Ascending aorta (tissue), 2 donors: ENCODE results near the gene HSF5. TPM values are rescaled to one million over a fixed set of nuclear protein-coding genes. Genes with fewer than 3 reads are reported as not detected.

Source experiments
- DNase-seq, 2 donors: peaks; one replicate each; pipeline ENCODE4 v3.0.0-alpha.2; 2019; ENCODE audit warnings: low spot score in 2 of 2
- H3K27ac ChIP-seq, 2 donors: fragments of 200-600 bp; sonication (generic); one replicate each; pipeline ENCODE4 v1.5.1; 2016 to 2017; ENCODE audit warnings: mild to moderate bottlenecking in 1 of 2
- H3K27me3 ChIP-seq: fragments of 200-600 bp; sonication (generic); one replicate; pipeline ENCODE4 v1.5.1; 2017
- H3K36me3 ChIP-seq, 2 donors: fragments of 200-600 bp; sonication (generic); one replicate each; pipeline ENCODE4 v1.5.1; 2016
- H3K4me1 ChIP-seq, 2 donors: fragments of 200-600 bp; sonication (generic); one replicate each; pipeline ENCODE4 v1.5.1; 2016 to 2017; ENCODE audit warnings: mild to moderate bottlenecking in 1 of 2
- H3K4me3 ChIP-seq, 2 donors: fragments of 200-600 bp; sonication (generic); one replicate each; pipeline ENCODE4 v1.5.1; 2016 to 2017; ENCODE audit warnings: mild to moderate bottlenecking in 1 of 2
- H3K9me3 ChIP-seq, 2 donors: fragments of 200-600 bp; sonication (generic); one replicate each; pipeline ENCODE4 v1.5.1; 2016
- intact Hi-C: fragments of 100-400 bp; cut with DNase I; formaldehyde crosslinking; loops from one replicate; pipeline ENCODE4 v1.15.1; 2023
- total RNA-seq: library from RNA; depleted of rRNA; stranded (reverse); fragments of >200 nt; gene quantifications from one replicate; pipeline ENCODE4 v1.1.0, GENCODE V29; 2016
- TF ChIP-seq, protein P1 (sequence below), 3 experiments: fragments of 200-600 bp in 2 of 3; fragments of 450-650 bp in 1 of 3; sonication (generic) in 2 of 3; IDR thresholded peaks; one replicate each; pipeline ENCODE4 v1.5.1; 2016 to 2019; ENCODE audit warnings: antibody characterized with exemption in 3 of 3, mild to moderate bottlenecking in 1 of 3, moderate library complexity in 1 of 3

The HSF5 gene
- total RNA-seq, 1 donor from 2014 or later: not detected

DNA sequence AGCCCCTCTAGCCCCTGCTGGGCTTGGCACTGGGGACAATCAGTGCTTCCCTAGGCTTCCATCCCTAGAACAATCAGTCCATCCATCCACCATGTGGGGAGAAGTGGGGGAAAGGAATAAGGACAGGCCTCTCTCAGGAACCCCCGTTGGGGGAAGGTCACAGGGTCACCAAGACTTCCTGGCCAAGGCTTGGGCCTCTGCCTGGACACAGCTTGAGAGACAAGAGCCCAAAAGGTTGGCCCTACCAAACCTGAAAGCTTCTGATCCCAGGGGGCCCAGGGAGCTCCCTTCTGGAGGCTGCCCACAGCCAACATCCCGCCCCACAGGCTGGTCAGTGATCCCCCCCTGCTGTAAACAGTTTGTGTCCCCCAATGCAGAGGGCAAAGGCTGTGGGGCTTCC lies 42.4 kb upstream of the HSF5 start:
- H3K27me3 ChIP-seq: no peaks in the 10 kb centered on the region
- peak overlapping the region; percentile 64 to 78 for H3K27ac ChIP-seq
- DNase-seq: no peak
- H3K4me1 ChIP-seq: peaks cover 10 to 29% of the 10 kb centered on the region in 2 donors
- H3K9me3 ChIP-seq: no peaks in the 10 kb centered on the region
- peak overlapping the region in 1 of 2 donors; percentile 64 for H3K4me3 ChIP-seq
- intact Hi-C loops: loop anchor here (5.0 kb wide), 1 partner anchor 102 kb away; no protein-coding TSS in a partner anchor
- no peaks in the 10 kb centered on the region for H3K36me3 ChIP-seq
- TF ChIP-seq, protein P1, sequence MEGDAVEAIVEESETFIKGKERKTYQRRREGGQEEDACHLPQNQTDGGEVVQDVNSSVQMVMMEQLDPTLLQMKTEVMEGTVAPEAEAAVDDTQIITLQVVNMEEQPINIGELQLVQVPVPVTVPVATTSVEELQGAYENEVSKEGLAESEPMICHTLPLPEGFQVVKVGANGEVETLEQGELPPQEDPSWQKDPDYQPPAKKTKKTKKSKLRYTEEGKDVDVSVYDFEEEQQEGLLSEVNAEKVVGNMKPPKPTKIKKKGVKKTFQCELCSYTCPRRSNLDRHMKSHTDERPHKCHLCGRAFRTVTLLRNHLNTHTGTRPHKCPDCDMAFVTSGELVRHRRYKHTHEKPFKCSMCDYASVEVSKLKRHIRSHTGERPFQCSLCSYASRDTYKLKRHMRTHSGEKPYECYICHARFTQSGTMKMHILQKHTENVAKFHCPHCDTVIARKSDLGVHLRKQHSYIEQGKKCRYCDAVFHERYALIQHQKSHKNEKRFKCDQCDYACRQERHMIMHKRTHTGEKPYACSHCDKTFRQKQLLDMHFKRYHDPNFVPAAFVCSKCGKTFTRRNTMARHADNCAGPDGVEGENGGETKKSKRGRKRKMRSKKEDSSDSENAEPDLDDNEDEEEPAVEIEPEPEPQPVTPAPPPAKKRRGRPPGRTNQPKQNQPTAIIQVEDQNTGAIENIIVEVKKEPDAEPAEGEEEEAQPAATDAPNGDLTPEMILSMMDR (IDR thresholded peaks at IDR 0.05): no peak

DNA sequence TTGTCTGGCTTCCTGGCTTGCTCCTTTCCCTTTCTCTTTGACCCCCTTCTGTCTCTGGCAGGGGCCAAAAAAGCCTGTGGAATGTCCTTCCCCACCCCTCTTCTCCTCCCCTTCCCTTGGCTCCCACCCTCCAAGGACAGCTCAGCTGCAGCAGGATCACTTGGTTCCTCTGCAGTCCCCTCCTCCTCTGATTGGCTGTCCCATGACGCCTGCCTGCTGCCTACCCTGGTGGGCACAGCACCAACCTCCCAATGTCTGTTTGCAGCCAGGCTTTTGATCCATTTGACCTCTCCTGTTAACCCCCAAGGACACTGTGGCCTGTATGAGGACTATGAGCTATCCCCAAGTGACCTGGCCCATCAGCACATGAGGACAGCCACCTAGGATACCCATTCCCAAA lies 41.1 kb upstream of the HSF5 start:
- H3K4me3 ChIP-seq: no peak overlapping the region
- TF ChIP-seq, protein P1 (IDR thresholded peaks at IDR 0.05): no peak
- no peak for DNase-seq
- peaks cover 17 to 36% of the 10 kb centered on the region in 2 donors for H3K4me1 ChIP-seq
- intact Hi-C loops: loop anchor here (10.0 kb wide), 1 partner anchor 686 kb away; the partner anchor contains the start of gene SMG8
- no peaks in the 10 kb centered on the region for H3K36me3 ChIP-seq
- H3K9me3 ChIP-seq: no peaks in the 10 kb centered on the region
- peak overlapping the region; percentile 87 to 88 for H3K27ac ChIP-seq
- H3K27me3 ChIP-seq: no peaks in the 10 kb centered on the region

DNA sequence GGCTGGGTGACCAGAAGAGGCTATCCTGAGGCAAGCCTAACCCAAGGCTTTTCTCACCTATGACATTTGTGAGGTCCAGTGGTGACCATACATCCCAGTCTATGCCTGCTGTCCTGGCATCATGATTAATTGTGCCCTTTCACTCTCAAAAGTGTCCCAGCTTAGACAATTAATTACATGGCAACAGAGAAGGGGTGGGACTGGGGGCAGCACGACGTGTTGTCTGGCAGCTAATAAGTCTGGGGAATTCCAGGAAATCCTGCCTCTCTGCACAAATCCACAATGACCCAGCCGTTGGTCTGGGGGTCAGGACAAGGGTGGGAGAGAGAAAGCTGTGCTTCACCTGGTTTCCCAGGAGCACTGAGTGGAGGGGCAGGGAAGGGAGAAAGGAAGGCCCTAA lies 40.2 kb upstream of the HSF5 start:
- intact Hi-C loops: loop anchor here (10.0 kb wide), 1 partner anchor 686 kb away; the partner anchor contains the start of gene SMG8
- Histone ChIP-seq H3K4me1 (peaks cover 17 to 36% of the 10 kb centered on the region in 2 donors), H3K27ac (peak overlapping the region; percentile 87 to 88), H3K9me3 (no peaks in the 10 kb centered on the region), H3K36me3 (no peaks in the 10 kb centered on the region), H3K4me3 (no peak overlapping the region), H3K27me3 (no peaks in the 10 kb centered on the region)
- TF ChIP-seq, protein P1 (IDR thresholded peaks at IDR 0.05): no peak
- no peak for DNase-seq

DNA sequence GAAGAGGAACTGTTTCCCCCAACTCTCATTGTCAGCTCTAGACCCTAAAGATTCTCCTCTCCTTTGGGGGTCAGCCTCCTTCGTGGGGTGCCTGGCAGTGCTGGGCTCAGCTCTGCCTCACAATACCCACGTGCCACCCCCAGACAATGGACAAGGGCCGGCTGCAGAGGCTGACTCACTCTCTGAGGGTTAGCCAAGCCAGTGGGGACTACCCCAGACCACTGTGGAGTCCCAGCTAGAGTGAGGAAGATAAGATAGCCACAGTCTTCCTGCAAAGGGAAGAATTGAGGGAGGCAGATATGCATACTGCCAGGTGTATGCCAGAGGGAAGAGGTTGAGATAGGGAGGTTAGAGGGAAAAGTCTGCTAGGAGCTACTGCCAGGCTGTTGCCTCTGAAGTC lies 39.7 kb upstream of the HSF5 start:
- H3K4me1 ChIP-seq: peaks cover 17 to 36% of the 10 kb centered on the region in 2 donors
- H3K27ac ChIP-seq: peak overlapping the region; percentile 87 to 88
- TF ChIP-seq, protein P1 (IDR thresholded peaks at IDR 0.05): no peak
- DNase-seq: no peak
- H3K9me3 ChIP-seq: no peaks in the 10 kb centered on the region
- intact Hi-C loops: loop anchor here (10.0 kb wide), 1 partner anchor 687 kb away; the partner anchor contains the start of gene SMG8
- no peaks in the 10 kb centered on the region for H3K36me3 ChIP-seq
- no peaks in the 10 kb centered on the region for H3K27me3 ChIP-seq
- H3K4me3 ChIP-seq: no peak overlapping the region

DNA sequence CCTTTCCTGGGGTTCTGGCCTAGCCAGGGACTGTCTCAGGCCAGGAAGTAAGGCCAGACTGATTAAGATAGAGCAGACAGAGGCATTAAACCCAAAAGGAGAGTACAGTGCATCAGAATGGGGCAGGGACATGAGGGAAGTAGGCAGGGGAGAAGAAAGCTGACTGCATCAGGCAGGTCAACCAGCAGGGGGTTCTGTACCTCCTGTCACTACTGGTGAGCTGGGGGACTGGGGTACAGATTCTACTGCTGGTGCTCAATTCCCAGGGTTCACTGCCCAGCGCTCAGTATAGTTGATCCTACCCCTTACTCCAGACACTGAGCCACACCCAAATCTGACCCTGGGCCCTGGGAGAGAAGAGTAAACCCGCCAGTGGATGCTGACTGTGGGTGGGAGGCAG lies 39.1 kb upstream of the HSF5 start:
- H3K4me3 ChIP-seq: no peak overlapping the region
- no peaks in the 10 kb centered on the region for H3K9me3 ChIP-seq
- H3K36me3 ChIP-seq: no peaks in the 10 kb centered on the region
- no peak for DNase-seq
- intact Hi-C loops: loop anchor here (10.0 kb wide), 1 partner anchor 687 kb away; the partner anchor contains the start of gene SMG8
- TF ChIP-seq, protein P1 (IDR thresholded peaks at IDR 0.05): peak in 1 of 3 experiments; percentile 10
- H3K27me3 ChIP-seq: no peaks in the 10 kb centered on the region
- peak overlapping the region; percentile 87 to 88 for H3K27ac ChIP-seq
- peaks cover 17 to 30% of the 10 kb centered on the region in 2 donors for H3K4me1 ChIP-seq
